Naive thymus-derived CD4-positive, alpha-beta T cell (primary cell): ENCODE results near the gene DSC2. TPM values are rescaled to one million over a fixed set of nuclear protein-coding genes. Genes with fewer than 3 reads are reported as not detected.

Experiments
- ATAC-seq: fragments of 150-1000 bp; cut with Tn5 transposase; 2 replicates; pipeline ENCODE4 v1.10.0; 2021; ENCODE audit warnings: mild to moderate bottlenecking, moderate library complexity
- CTCF ChIA-PET: fragments of 350-600 bp; sonication (Branson Sonifier 250); formaldehyde crosslinking; loops from one replicate; lab custom pipeline; 2021; ENCODE audit warnings: antibody characterized with exemption; lab: Charles Lee
- POLR2A ChIA-PET: fragments of 350-600 bp; sonication (Branson Sonifier 250); formaldehyde crosslinking; loops from one replicate; lab custom pipeline; 2021; ENCODE audit warnings: antibody characterized with exemption, inconsistent platforms; lab: Charles Lee
- DNase-seq, 9 donors: peaks; one replicate each; pipeline versions ENCODE4 v3.0.0 to v3.0.0-alpha.2; 2020 to 2022; ENCODE audit warnings: mixed read lengths in 1 of 9
- H3K27ac ChIP-seq: one replicate; pipeline ENCODE4 v1.7.0; 2013; ENCODE audit warnings: mild to moderate bottlenecking, low read depth, low read length, moderate library complexity
- H3K27me3 ChIP-seq, 2 donors: one replicate each; pipeline ENCODE4 v1.7.0; 2013; ENCODE audit warnings: low read length in 2 of 2, mild to moderate bottlenecking in 2 of 2, moderate library complexity in 2 of 2; ENCODE audit not compliant: control insufficient read depth in 2 of 2, insufficient read depth in 2 of 2
- H3K36me3 ChIP-seq, 3 experiments: 1 replicate in 2 of 3; 2 replicates in 1 of 3; pipeline ENCODE4 v1.7.0; 2013; ENCODE audit warnings: low read length in 3 of 3, mild to moderate bottlenecking in 3 of 3, moderate library complexity in 1 of 3; ENCODE audit not compliant: insufficient read depth in 3 of 3, control insufficient read depth in 2 of 3
- H3K4me1 ChIP-seq, 2 donors: one replicate each; pipeline ENCODE4 v1.7.0; 2013; ENCODE audit warnings: low read length in 2 of 2, mild to moderate bottlenecking in 2 of 2, moderate library complexity in 1 of 2; ENCODE audit not compliant: control insufficient read depth in 2 of 2, insufficient read depth in 2 of 2
- H3K4me3 ChIP-seq: 2 replicates; pipeline ENCODE4 v1.7.0; 2013; ENCODE audit warnings: mild to moderate bottlenecking, low read length
- H3K9me3 ChIP-seq, 3 experiments: 1 replicate in 2 of 3; 2 replicates in 1 of 3; pipeline ENCODE4 v1.7.0; 2013; ENCODE audit warnings: low read length in 3 of 3; ENCODE audit not compliant: control insufficient read depth in 2 of 3
- H3K27ac Mint-ChIP-seq, 9 donors: one replicate each; pipeline ENCODE4 v1.8.0; 2020 to 2022; ENCODE audit warnings: mixed read lengths in 9 of 9, mild to moderate bottlenecking in 8 of 9, moderate library complexity in 5 of 9, inconsistent platforms in 2 of 9
- H3K27me3 Mint-ChIP-seq, 5 donors: one replicate each; pipeline ENCODE4 v1.8.0; 2021 to 2022; ENCODE audit warnings: mixed read lengths in 5 of 5, mild to moderate bottlenecking in 1 of 5
- H3K36me3 Mint-ChIP-seq, 5 donors: one replicate each; pipeline ENCODE4 v1.8.0; 2020 to 2022; ENCODE audit warnings: mixed read lengths in 5 of 5, mild to moderate bottlenecking in 3 of 5, inconsistent platforms in 1 of 5
- H3K4me1 Mint-ChIP-seq, 7 donors: one replicate each; pipeline ENCODE4 v1.8.0; 2020 to 2022; ENCODE audit warnings: mixed read lengths in 7 of 7, mild to moderate bottlenecking in 3 of 7, inconsistent platforms in 1 of 7
- H3K4me3 Mint-ChIP-seq, 10 donors: one replicate each; pipeline ENCODE4 v1.8.0; 2020 to 2022; ENCODE audit warnings: mild to moderate bottlenecking in 10 of 10, mixed read lengths in 10 of 10, moderate library complexity in 6 of 10, inconsistent platforms in 2 of 10
- H3K9me3 Mint-ChIP-seq, 11 donors: one replicate each; pipeline ENCODE4 v1.8.0; 2020 to 2022; ENCODE audit warnings: mixed read lengths in 11 of 11, mild to moderate bottlenecking in 4 of 11, inconsistent platforms in 1 of 11, moderate library complexity in 1 of 11
- intact Hi-C, 2 donors: fragments of 100-400 bp; cut with micrococcal nuclease; formaldehyde crosslinking; loops; one replicate each; pipeline ENCODE4 v1.15.1; 2023
- polyA plus RNA-seq, 2 donors: library from polyadenylated mRNA; unstranded; fragments of 300-500 nt; fragmentation: Illumina TruSeq; gene quantifications; one replicate each; pipeline ENCODE4 v1.2.3, GENCODE V29; 2021
- total RNA-seq, 6 experiments: library from RNA in 5 of 6; stranded (reverse) in 5 of 6; gene quantifications; 1 replicate in 5 of 6; 2 replicates in 1 of 6; pipeline ENCODE4 v1.2.3 and lab custom pipeline; 2021 to 2026

The DSC2 gene
- total RNA-seq, result under 1 TPM in 3 of 5 experiments, not detected in 2; 0.08 to 0.86 (median 0.42) TPM
- not detected for polyA plus RNA-seq
- not detected for total RNA-seq (lab: John Stamatoyannopoulos, UW)

DNA sequence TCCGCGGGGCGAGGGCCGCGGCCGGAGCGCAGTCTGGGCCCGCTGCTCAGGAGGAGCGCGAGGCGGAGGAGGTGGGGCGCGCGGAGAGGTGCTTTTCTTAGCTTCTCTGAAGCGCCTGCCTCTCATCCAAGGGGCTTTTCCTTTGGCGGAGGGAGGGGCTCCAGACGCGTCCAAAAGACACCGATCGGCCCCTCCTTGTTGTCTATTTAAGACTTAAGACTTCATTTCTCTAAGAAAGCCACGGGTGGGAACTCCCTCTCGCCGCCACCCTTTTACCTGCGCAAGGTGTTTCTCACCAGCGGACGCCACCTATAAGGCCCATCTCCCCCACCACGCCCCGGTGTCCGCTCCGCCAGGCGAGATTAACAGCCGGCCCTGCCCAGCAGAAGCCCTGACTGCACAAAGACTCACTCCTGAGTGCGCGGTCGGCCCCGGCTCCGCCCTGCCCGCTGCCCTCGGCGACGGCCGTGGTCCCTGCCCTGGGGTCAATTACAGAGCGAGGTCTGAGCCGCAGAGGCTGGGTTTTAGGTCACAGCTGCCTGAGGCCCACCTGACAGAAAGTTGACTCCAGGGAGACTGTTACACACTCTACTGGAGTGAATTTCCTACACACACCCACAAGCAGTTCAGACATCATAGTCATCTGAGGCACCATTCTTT, at the start of gene DSC2:
Gene DSC2, minus strand, starts transcription at position 397 of the 660 bp plus-strand sequence. CDS start 450 bp downstream, outside the sequence.
- ATAC-seq, result no peak
- Mint-ChIP-seq H3K9me3 (peaks cover 0 to 23% (median 2%) of the 10 kb centered on the region in 11 donors), H3K4me3 (peak within 1 kb of the TSS in 7 of 10 donors; percentile 28 to 55 (median 41)), H3K27ac (no peak within 1 kb of the TSS), H3K27me3 (peaks cover 26 to 41% (median 37%) of the 10 kb centered on the region in 5 donors), H3K36me3 (peaks cover 0 to 7% (median 0%) of the 10 kb centered on the region in 5 donors), H3K4me1 (no peaks in the 10 kb centered on the region)
- intact Hi-C loops, result no loop called here
- H3K4me3 ChIP-seq, result no peak within 1 kb of the TSS
- no peak within 1 kb of the TSS for H3K27ac ChIP-seq
- ChIA-PET CTCF (no interaction called here), POLR2A (no interaction called here)
- no peaks in the 10 kb centered on the region for H3K9me3 ChIP-seq
- peaks cover 0 to 6% of the 10 kb centered on the region in 2 donors for H3K27me3 ChIP-seq
- DNase-seq, result no peak
- no peaks in the 10 kb centered on the region for H3K4me1 ChIP-seq
- H3K36me3 ChIP-seq, result no peaks in the 10 kb centered on the region

DNA sequence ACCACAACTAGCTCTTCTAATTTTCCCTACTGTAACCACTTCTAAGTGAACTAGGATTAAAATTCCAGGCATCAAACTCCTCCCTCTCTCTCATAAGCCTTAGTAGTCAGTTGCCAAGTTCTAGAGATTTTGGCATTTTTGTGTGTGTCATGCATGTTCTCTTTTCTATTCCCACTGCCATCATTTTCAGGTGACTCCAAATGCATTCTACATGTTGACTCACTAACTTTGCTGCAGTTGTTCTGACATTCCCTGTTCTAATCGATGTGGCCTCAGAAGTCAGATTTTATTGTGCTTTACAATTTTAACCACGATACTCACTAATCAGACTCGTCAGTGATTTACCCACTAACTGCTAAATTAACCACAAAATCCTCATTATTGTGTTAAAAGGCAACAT, 47.1 kb upstream of the DSC2 start:
- ChIA-PET CTCF (no interaction called here), POLR2A (no interaction called here)
- peaks cover 0 to 12% (median 2%) of the 10 kb centered on the region in 11 donors for H3K9me3 Mint-ChIP-seq
- no peaks in the 10 kb centered on the region for H3K27me3 Mint-ChIP-seq
- peaks cover 0 to 11% (median 6%) of the 10 kb centered on the region in 5 donors for H3K36me3 Mint-ChIP-seq
- DNase-seq, result no peak
- Histone ChIP-seq H3K4me1 (no peaks in the 10 kb centered on the region), H3K27ac (no peak overlapping the region), H3K4me3 (no peak overlapping the region), H3K36me3 (no peaks in the 10 kb centered on the region), H3K27me3 (no peaks in the 10 kb centered on the region), H3K9me3 (no peaks in the 10 kb centered on the region)
- no peak overlapping the region for H3K27ac Mint-ChIP-seq
- H3K4me3 Mint-ChIP-seq, result no peak overlapping the region
- intact Hi-C loops, result no loop called here
- no peak for ATAC-seq
- H3K4me1 Mint-ChIP-seq, result peaks cover 0 to 5% (median 0%) of the 10 kb centered on the region in 7 donors

- intact Hi-C loops, result no loop called here
- Mint-ChIP-seq H3K27me3 (no peaks in the 10 kb centered on the region), H3K27ac (no peak overlapping the region), H3K4me3 (no peak overlapping the region), H3K9me3 (peaks cover 0 to 6% (median 2%) of the 10 kb centered on the region in 11 donors), H3K4me1 (peaks cover 0 to 1% (median 0%) of the 10 kb centered on the region in 7 donors), H3K36me3 (peaks cover 0 to 8% (median 6%) of the 10 kb centered on the region in 5 donors)
- Histone ChIP-seq H3K9me3 (no peaks in the 10 kb centered on the region), H3K27me3 (no peaks in the 10 kb centered on the region), H3K36me3 (no peaks in the 10 kb centered on the region), H3K4me3 (no peak overlapping the region), H3K4me1 (no peaks in the 10 kb centered on the region), H3K27ac (no peak overlapping the region)
- ChIA-PET CTCF (no interaction called here), POLR2A (no interaction called here)
- no peak for ATAC-seq
- no peak for DNase-seq
These were observed 46.4 kb upstream of the DSC2 start for GRCh38 chr18:31148600-31148999.

DNA sequence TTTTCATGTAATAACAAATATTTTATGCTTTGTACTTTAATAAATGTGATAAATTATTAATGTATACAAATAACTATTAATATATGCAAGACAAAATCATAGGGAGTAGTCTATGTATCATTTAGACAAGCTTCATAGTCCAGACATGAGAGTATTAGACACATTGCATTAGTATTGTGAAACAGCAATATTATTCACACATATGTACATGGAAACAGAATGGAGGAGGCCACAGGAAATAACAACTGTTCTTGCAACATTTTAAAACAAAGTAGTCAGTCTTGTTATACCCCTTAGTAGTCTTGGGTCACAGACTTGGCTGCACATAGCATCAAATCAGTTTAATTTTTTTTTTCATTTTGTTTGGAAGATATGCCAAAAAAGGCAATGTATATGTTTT, 44.6 kb upstream of the DSC2 start:
- H3K36me3 ChIP-seq, result no peaks in the 10 kb centered on the region
- Mint-ChIP-seq H3K4me3 (no peak overlapping the region), H3K9me3 (peaks cover 0 to 5% (median 4%) of the 10 kb centered on the region in 11 donors), H3K36me3 (peaks cover 0 to 8% (median 6%) of the 10 kb centered on the region in 5 donors), H3K4me1 (no peaks in the 10 kb centered on the region), H3K27me3 (no peaks in the 10 kb centered on the region), H3K27ac (no peak overlapping the region)
- ChIA-PET POLR2A (no interaction called here), CTCF (no interaction called here)
- H3K27ac ChIP-seq, result no peak overlapping the region
- H3K9me3 ChIP-seq, result no peaks in the 10 kb centered on the region
- intact Hi-C loops, result no loop called here
- no peak overlapping the region for H3K4me3 ChIP-seq
- no peak for ATAC-seq
- no peaks in the 10 kb centered on the region for H3K4me1 ChIP-seq
- DNase-seq, result no peak
- H3K27me3 ChIP-seq, result no peaks in the 10 kb centered on the region

- H3K4me3 Mint-ChIP-seq, result no peak overlapping the region
- ChIA-PET CTCF (no interaction called here), POLR2A (interaction anchor here (0.6 kb wide), 1 partner anchor 312 kb away, joined by 4 read pairs; no protein-coding TSS in a partner anchor)
- H3K27ac Mint-ChIP-seq, result no peak overlapping the region
- ATAC-seq, result no peak
- H3K36me3 Mint-ChIP-seq, result peaks cover 0 to 10% (median 6%) of the 10 kb centered on the region in 5 donors
- no peaks in the 10 kb centered on the region for H3K4me1 ChIP-seq
- no peaks in the 10 kb centered on the region for H3K36me3 ChIP-seq
- H3K27me3 ChIP-seq, result no peaks in the 10 kb centered on the region
- no peaks in the 10 kb centered on the region for H3K9me3 ChIP-seq
- H3K27ac ChIP-seq, result no peak overlapping the region
- intact Hi-C loops, result no loop called here
- H3K9me3 Mint-ChIP-seq, result peaks cover 0 to 5% (median 4%) of the 10 kb centered on the region in 11 donors
- no peak overlapping the region for H3K4me3 ChIP-seq
- no peaks in the 10 kb centered on the region for H3K4me1 Mint-ChIP-seq
- H3K27me3 Mint-ChIP-seq, result no peaks in the 10 kb centered on the region
- DNase-seq, result no peak
These were observed 40.8 kb upstream of the DSC2 start for GRCh38 chr18:31143025-31143424.

GRCh38 chr18:31138709-31139108, 36.5 kb upstream of the DSC2 start:
- no peak overlapping the region for H3K4me3 Mint-ChIP-seq
- H3K9me3 Mint-ChIP-seq, result peaks cover 0 to 4% (median 0%) of the 10 kb centered on the region in 11 donors
- H3K4me1 ChIP-seq, result no peaks in the 10 kb centered on the region
- no peaks in the 10 kb centered on the region for H3K36me3 ChIP-seq
- H3K4me1 Mint-ChIP-seq, result no peaks in the 10 kb centered on the region
- peaks cover 0 to 3% (median 0%) of the 10 kb centered on the region in 5 donors for H3K36me3 Mint-ChIP-seq
- H3K27me3 Mint-ChIP-seq, result no peaks in the 10 kb centered on the region
- H3K27me3 ChIP-seq, result no peaks in the 10 kb centered on the region
- H3K9me3 ChIP-seq, result no peaks in the 10 kb centered on the region
- H3K4me3 ChIP-seq, result no peak overlapping the region
- no peak for ATAC-seq
- no peak overlapping the region for H3K27ac ChIP-seq
- intact Hi-C loops, result no loop called here
- POLR2A ChIA-PET, result interaction anchor here (1.2 kb wide), 1 partner anchor 25 kb away, joined by 5 read pairs; no protein-coding TSS in a partner anchor
- no peak overlapping the region for H3K27ac Mint-ChIP-seq
- CTCF ChIA-PET, result no interaction called here
- DNase-seq, result no peak
